GM18519 (cell line): ENCODE data around the gene RALGAPA2.
"Not testable (repeated sequence)": the region's sequence is repeated elsewhere in the genome, so short reads cannot be mapped to it uniquely, and the experiment has no call there.

Experiments used
- ATAC-seq: cut with Tn5 transposase; IDR thresholded peaks from one replicate; pipeline ENCODE4 v1.9.1; 2021; ENCODE audit warnings: mild to moderate bottlenecking, moderate library complexity; ENCODE audit not compliant: unreplicated experiment, low FRiP score

RALGAPA2 gene

GRCh38 chr20:20362774-20363433 is 349.5 kb downstream of the RALGAPA2 start:
- no peak for ATAC-seq

- ATAC-seq: no peak
Measured at GRCh38 chr20:20360464-20360863, 352.0 kb downstream of the RALGAPA2 start.

- ATAC-seq: no peak
Measured at GRCh38 chr20:20359628-20360027, 352.8 kb downstream of the RALGAPA2 start.

GRCh38 chr20:20358801-20359200 is 353.6 kb downstream of the RALGAPA2 start:
- no peak for ATAC-seq

GRCh38 chr20:20355503-20355902 is 356.9 kb downstream of the RALGAPA2 start:
- not testable (repeated sequence) for ATAC-seq

GRCh38 chr20:20353576-20353975 is 358.9 kb downstream of the RALGAPA2 start:
- no peak for ATAC-seq

- ATAC-seq: no peak
Measured at GRCh38 chr20:20344476-20344875, 368.0 kb downstream of the RALGAPA2 start.

- ATAC-seq: no peak
Measured at GRCh38 chr20:20343932-20344331, 368.5 kb downstream of the RALGAPA2 start.
